ENCODE measurements around the gene CXCL12. TPM values are rescaled to one million over a fixed set of nuclear protein-coding genes. Genes with fewer than 3 reads are reported as not detected.

Gene CXCL12
- total RNA-seq, 4 donors from 2014 or later, result 6.8 to 28.4 (median 13.7) TPM

GRCh38 chr10:44337081-44337480, 47.8 kb downstream of the CXCL12 start:
- H3K4me1 ChIP-seq, result no peaks in the 10 kb centered on the region
- peaks cover 0 to 6% (median 0%) of the 10 kb centered on the region in 4 donors for H3K27me3 ChIP-seq
- TF ChIP-seq POLR2A (IDR thresholded peaks at IDR 0.05) (no peak), CTCF (IDR thresholded peaks at IDR 0.05) (no peak)
- WGBS, 2 donors, result 81 to 95% methylated on average over 3 to 4 of the region's 4 CpGs
- DNase-seq, result no peak
- no peaks in the 10 kb centered on the region for H3K36me3 ChIP-seq
- H3K27ac ChIP-seq, result no peak overlapping the region
- intact Hi-C loops (cut with DNase I), result no loop called here
- no peak overlapping the region for H3K4me3 ChIP-seq
- H3K9me3 ChIP-seq, result no peaks in the 10 kb centered on the region

GRCh38 chr10:44335330-44336021, 49.4 kb downstream of the CXCL12 start:
- intact Hi-C loops (cut with DNase I), result no loop called here

GRCh38 chr10:44334621-44335184, 50.2 kb downstream of the CXCL12 start:
- Histone ChIP-seq H3K27me3 (peaks cover 0 to 6% (median 0%) of the 10 kb centered on the region in 4 donors), H3K4me1 (no peaks in the 10 kb centered on the region), H3K27ac (no peak overlapping the region), H3K4me3 (no peak overlapping the region), H3K9me3 (no peaks in the 10 kb centered on the region), H3K36me3 (no peaks in the 10 kb centered on the region)
- WGBS, 2 donors, result 68 to 85% methylated on average over 4 of the region's 4 CpGs
- intact Hi-C loops (cut with DNase I), result no loop called here
- DNase-seq, result no peak
- TF ChIP-seq CTCF (IDR thresholded peaks at IDR 0.05), result no peak
- TF ChIP-seq POLR2A (IDR thresholded peaks at IDR 0.05), result no peak

More at GRCh38 chr10:44335330-44336021, 49.4 kb downstream of the CXCL12 start:
- Histone ChIP-seq H3K36me3 (no peaks in the 10 kb centered on the region), H3K4me3 (no peak overlapping the region), H3K27me3 (peaks cover 0 to 6% (median 0%) of the 10 kb centered on the region in 4 donors), H3K27ac (no peak overlapping the region), H3K9me3 (no peaks in the 10 kb centered on the region), H3K4me1 (no peaks in the 10 kb centered on the region)
- 62 to 68% methylated on average over 5 to 8 of the region's 9 CpGs for WGBS, 2 donors
- no peak for DNase-seq
- TF ChIP-seq CTCF (IDR thresholded peaks at IDR 0.05) (no peak), POLR2A (IDR thresholded peaks at IDR 0.05) (no peak)

- DNase-seq, result no peak
- no peak for TF ChIP-seq CTCF (IDR thresholded peaks at IDR 0.05)
- TF ChIP-seq POLR2A (IDR thresholded peaks at IDR 0.05), result no peak
- Histone ChIP-seq H3K27ac (no peak overlapping the region), H3K4me3 (no peak overlapping the region), H3K27me3 (peaks cover 0 to 6% (median 0%) of the 10 kb centered on the region in 4 donors), H3K9me3 (no peaks in the 10 kb centered on the region), H3K36me3 (no peaks in the 10 kb centered on the region), H3K4me1 (no peaks in the 10 kb centered on the region)
- WGBS, 2 donors, result 83 to 90% methylated on average over 5 to 6 of the region's 6 CpGs
- intact Hi-C loops (cut with DNase I), result no loop called here
These were observed 50.8 kb downstream of the CXCL12 start for GRCh38 chr10:44334091-44334490.

GRCh38 chr10:44333511-44333910, 51.4 kb downstream of the CXCL12 start:
- WGBS, 2 donors, result 91 to 94% methylated on average over 10 of the region's 10 CpGs
- H3K27me3 ChIP-seq, result peaks cover 0 to 6% (median 0%) of the 10 kb centered on the region in 4 donors
- no peak overlapping the region for H3K4me3 ChIP-seq
- intact Hi-C loops (cut with DNase I), result no loop called here
- TF ChIP-seq POLR2A (IDR thresholded peaks at IDR 0.05) (no peak), CTCF (IDR thresholded peaks at IDR 0.05) (no peak)
- no peaks in the 10 kb centered on the region for H3K36me3 ChIP-seq
- no peak for DNase-seq
- no peaks in the 10 kb centered on the region for H3K4me1 ChIP-seq
- no peaks in the 10 kb centered on the region for H3K9me3 ChIP-seq
- no peak overlapping the region for H3K27ac ChIP-seq

Data from esophagus squamous epithelium (tissue), 5 donors.